Panc1 (cell line): ENCODE data around the gene ENTPD8.

Experiments used
- CTCF ChIP-seq: fragments of 450-650 bp; IDR thresholded peaks from 2 replicates; pipeline ENCODE4 v1.5.1; 2017; ENCODE audit warnings: mild to moderate bottlenecking
- POLR2AphosphoS5 ChIP-seq: IDR thresholded peaks from 2 replicates; pipeline ENCODE4 v1.6.1; 2012; ENCODE audit warnings: mild to moderate bottlenecking, low read depth, low read length, moderate library complexity

GRCh38 chr9:137387891-137388560 lies 53.1 kb downstream of the ENTPD8 start:
- TF ChIP-seq POLR2AphosphoS5 (no peak), CTCF (no peak)
